Breast epithelium (tissue), 3 donors: ENCODE data around the gene DCLK1.

Experiments
- POLR2AphosphoS5 ChIP-seq, 3 donors: sonication (generic); formaldehyde crosslinking; IDR thresholded peaks; one replicate each; pipeline ENCODE4 v1.6.1; 2017; ENCODE audit warnings: antibody characterized with exemption in 3 of 3
- TF ChIP-seq, protein P1 (sequence below), 3 donors: fragments of 450-650 bp; IDR thresholded peaks; one replicate each; pipeline ENCODE4 v1.5.1; 2016 to 2017; ENCODE audit warnings: antibody characterized with exemption in 3 of 3, mild to moderate bottlenecking in 3 of 3, moderate library complexity in 3 of 3

DNA sequence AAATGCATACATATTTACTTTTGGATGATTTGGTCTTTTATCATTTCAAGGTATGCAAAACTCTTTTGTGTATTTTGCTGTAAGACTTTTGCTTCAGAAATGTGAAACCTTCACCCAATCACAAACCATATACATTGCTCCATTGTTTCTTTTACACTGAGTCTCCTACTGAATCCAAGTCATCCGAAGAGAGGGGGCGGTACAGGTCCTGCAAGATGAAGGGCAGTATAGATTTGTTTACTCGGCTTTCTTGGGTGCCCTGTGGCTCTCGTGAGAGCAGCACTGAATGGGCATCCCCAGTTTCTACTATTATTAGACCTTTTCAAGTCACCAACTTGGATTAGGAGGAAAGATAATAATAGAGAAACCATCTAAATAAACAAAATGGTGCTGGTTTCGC lies 280.6 kb downstream of the DCLK1 start:
- TF ChIP-seq, protein P1, sequence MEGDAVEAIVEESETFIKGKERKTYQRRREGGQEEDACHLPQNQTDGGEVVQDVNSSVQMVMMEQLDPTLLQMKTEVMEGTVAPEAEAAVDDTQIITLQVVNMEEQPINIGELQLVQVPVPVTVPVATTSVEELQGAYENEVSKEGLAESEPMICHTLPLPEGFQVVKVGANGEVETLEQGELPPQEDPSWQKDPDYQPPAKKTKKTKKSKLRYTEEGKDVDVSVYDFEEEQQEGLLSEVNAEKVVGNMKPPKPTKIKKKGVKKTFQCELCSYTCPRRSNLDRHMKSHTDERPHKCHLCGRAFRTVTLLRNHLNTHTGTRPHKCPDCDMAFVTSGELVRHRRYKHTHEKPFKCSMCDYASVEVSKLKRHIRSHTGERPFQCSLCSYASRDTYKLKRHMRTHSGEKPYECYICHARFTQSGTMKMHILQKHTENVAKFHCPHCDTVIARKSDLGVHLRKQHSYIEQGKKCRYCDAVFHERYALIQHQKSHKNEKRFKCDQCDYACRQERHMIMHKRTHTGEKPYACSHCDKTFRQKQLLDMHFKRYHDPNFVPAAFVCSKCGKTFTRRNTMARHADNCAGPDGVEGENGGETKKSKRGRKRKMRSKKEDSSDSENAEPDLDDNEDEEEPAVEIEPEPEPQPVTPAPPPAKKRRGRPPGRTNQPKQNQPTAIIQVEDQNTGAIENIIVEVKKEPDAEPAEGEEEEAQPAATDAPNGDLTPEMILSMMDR (IDR thresholded peaks at IDR 0.05), result no peak
- no peak for TF ChIP-seq POLR2AphosphoS5 (IDR thresholded peaks at IDR 0.05)
